Measurements from ENCODE around the gene NRAS. TPM values are rescaled to one million over a fixed set of nuclear protein-coding genes. Genes with fewer than 3 reads are reported as not detected.

NRAS gene
- total RNA-seq, 1 donor from 2014 or later, result 31.8 TPM

- H3K27ac ChIP-seq (ENCODE audit: low read depth, low read length), result peak overlapping the region; percentile 87
- peaks cover 24 to 40% (median 27%) of the 10 kb centered on the region in 3 donors for H3K36me3 ChIP-seq (ENCODE audit: control insufficient read depth in 3 of 3, insufficient read depth in 3 of 3, low read length in 3 of 3)
- H3K9ac ChIP-seq (ENCODE audit: low read depth in 1 of 3, low read length in 3 of 3), result peak overlapping the region; percentile 63 to 87 (median 65)
- no peaks in the 10 kb centered on the region for H3K9me3 ChIP-seq (ENCODE audit: control insufficient read depth in 3 of 3, low read length in 3 of 3)
- no peaks in the 10 kb centered on the region for H3K27me3 ChIP-seq (ENCODE audit: control insufficient read depth in 3 of 3, insufficient read depth in 3 of 3, low read length in 3 of 3)
- peak overlapping the region; percentile 78 to 85 (median 83) for H3K4me3 ChIP-seq (ENCODE audit: low read length in 3 of 3)
- H3K4me1 ChIP-seq (ENCODE audit: control insufficient read depth in 3 of 3, insufficient read depth in 3 of 3, low read length in 3 of 3), result peaks cover 14 to 36% (median 26%) of the 10 kb centered on the region in 3 donors
Measured at GRCh38 chr1:114670083-114671010, 46.2 kb downstream of the NRAS start.

- Histone ChIP-seq H3K9me3 (ENCODE audit: control insufficient read depth in 3 of 3, low read length in 3 of 3) (no peaks in the 10 kb centered on the region), H3K27me3 (ENCODE audit: control insufficient read depth in 3 of 3, insufficient read depth in 3 of 3, low read length in 3 of 3) (no peaks in the 10 kb centered on the region), H3K36me3 (ENCODE audit: control insufficient read depth in 3 of 3, insufficient read depth in 3 of 3, low read length in 3 of 3) (peaks cover 17 to 33% (median 22%) of the 10 kb centered on the region in 3 donors), H3K4me1 (ENCODE audit: control insufficient read depth in 3 of 3, insufficient read depth in 3 of 3, low read length in 3 of 3) (peaks cover 14 to 34% (median 25%) of the 10 kb centered on the region in 3 donors), H3K4me3 (ENCODE audit: low read length in 3 of 3) (peak within 1 kb of the TSS; percentile 78 to 85 (median 83)), H3K27ac (ENCODE audit: low read depth, low read length) (peak within 1 kb of the TSS; percentile 87), H3K9ac (ENCODE audit: low read depth in 1 of 3, low read length in 3 of 3) (peak within 1 kb of the TSS; percentile 71 to 89 (median 87))
Measured at GRCh38 chr1:114669562-114670082, 46.9 kb downstream of the NRAS start, which contains the start of gene DENND2C. Gene DENND2C, minus strand, starts transcription at chr1:114670049. Its CDS starts 44,065 bp downstream, at chr1:114625984.

- H3K4me1 ChIP-seq (ENCODE audit: control insufficient read depth in 3 of 3, insufficient read depth in 3 of 3, low read length in 3 of 3), result peaks cover 14 to 31% (median 25%) of the 10 kb centered on the region in 3 donors
- no peaks in the 10 kb centered on the region for H3K27me3 ChIP-seq (ENCODE audit: control insufficient read depth in 3 of 3, insufficient read depth in 3 of 3, low read length in 3 of 3)
- H3K9ac ChIP-seq (ENCODE audit: low read depth in 1 of 3, low read length in 3 of 3), result peak overlapping the region; percentile 71 to 89 (median 86)
- peak overlapping the region; percentile 87 for H3K27ac ChIP-seq (ENCODE audit: low read depth, low read length)
- H3K4me3 ChIP-seq (ENCODE audit: low read length in 3 of 3), result peak overlapping the region; percentile 78 to 85 (median 83)
- no peaks in the 10 kb centered on the region for H3K9me3 ChIP-seq (ENCODE audit: control insufficient read depth in 3 of 3, low read length in 3 of 3)
- H3K36me3 ChIP-seq (ENCODE audit: control insufficient read depth in 3 of 3, insufficient read depth in 3 of 3, low read length in 3 of 3), result peaks cover 12 to 26% (median 16%) of the 10 kb centered on the region in 3 donors
Measured at GRCh38 chr1:114668784-114669561, 47.6 kb downstream of the NRAS start.

GRCh38 chr1:114668373-114668772 lies 48.2 kb downstream of the NRAS start:
- Histone ChIP-seq H3K36me3 (ENCODE audit: control insufficient read depth in 3 of 3, insufficient read depth in 3 of 3, low read length in 3 of 3) (peaks cover 7 to 20% (median 12%) of the 10 kb centered on the region in 3 donors), H3K9ac (ENCODE audit: low read depth in 1 of 3, low read length in 3 of 3) (peak overlapping the region in 1 of 3 donors; percentile 86), H3K4me1 (ENCODE audit: control insufficient read depth in 3 of 3, insufficient read depth in 3 of 3, low read length in 3 of 3) (peaks cover 14 to 26% (median 25%) of the 10 kb centered on the region in 3 donors), H3K27ac (ENCODE audit: low read depth, low read length) (peak overlapping the region; percentile 87), H3K9me3 (ENCODE audit: control insufficient read depth in 3 of 3, low read length in 3 of 3) (no peaks in the 10 kb centered on the region), H3K27me3 (ENCODE audit: control insufficient read depth in 3 of 3, insufficient read depth in 3 of 3, low read length in 3 of 3) (no peaks in the 10 kb centered on the region), H3K4me3 (ENCODE audit: low read length in 3 of 3) (peak overlapping the region in 1 of 3 donors; percentile 9)

- H3K4me3 ChIP-seq (ENCODE audit: low read length in 3 of 3), result no peak overlapping the region
- H3K27ac ChIP-seq (ENCODE audit: low read depth, low read length), result no peak overlapping the region
- H3K9ac ChIP-seq (ENCODE audit: low read depth in 1 of 3, low read length in 3 of 3), result no peak overlapping the region
- H3K9me3 ChIP-seq (ENCODE audit: control insufficient read depth in 3 of 3, low read length in 3 of 3), result no peaks in the 10 kb centered on the region
- peaks cover 13 to 19% (median 19%) of the 10 kb centered on the region in 3 donors for H3K4me1 ChIP-seq (ENCODE audit: control insufficient read depth in 3 of 3, insufficient read depth in 3 of 3, low read length in 3 of 3)
- no peaks in the 10 kb centered on the region for H3K27me3 ChIP-seq (ENCODE audit: control insufficient read depth in 3 of 3, insufficient read depth in 3 of 3, low read length in 3 of 3)
- peaks cover 4 to 7% (median 5%) of the 10 kb centered on the region in 3 donors for H3K36me3 ChIP-seq (ENCODE audit: control insufficient read depth in 3 of 3, insufficient read depth in 3 of 3, low read length in 3 of 3)
Measured at GRCh38 chr1:114666954-114667353, 49.6 kb downstream of the NRAS start.

GRCh38 chr1:114660238-114660637 lies 56.3 kb downstream of the NRAS start:
- Histone ChIP-seq H3K27ac (ENCODE audit: low read depth, low read length) (no peak overlapping the region), H3K4me1 (ENCODE audit: control insufficient read depth in 3 of 3, insufficient read depth in 3 of 3, low read length in 3 of 3) (no peaks in the 10 kb centered on the region), H3K36me3 (ENCODE audit: control insufficient read depth in 3 of 3, insufficient read depth in 3 of 3, low read length in 3 of 3) (peaks cover 0 to 8% (median 0%) of the 10 kb centered on the region in 3 donors), H3K4me3 (ENCODE audit: low read length in 3 of 3) (no peak overlapping the region), H3K27me3 (ENCODE audit: control insufficient read depth in 3 of 3, insufficient read depth in 3 of 3, low read length in 3 of 3) (no peaks in the 10 kb centered on the region), H3K9me3 (ENCODE audit: control insufficient read depth in 3 of 3, low read length in 3 of 3) (no peaks in the 10 kb centered on the region), H3K9ac (ENCODE audit: low read depth in 1 of 3, low read length in 3 of 3) (no peak overlapping the region)

Small RNA genes lying within 50 kb of the gene (small RNA-seq; reads per million reads assigned to genes)
- not detected for gene RN7SL432P
- gene RNY1P13, result 0.19 reads per million

Other genes with a start within 250 kb of the NRAS start
- 21.4 TPM for gene TRIM33, start 205.6 kb downstream of the NRAS start, total RNA-seq
- gene BCAS2, start 135.2 kb downstream of the NRAS start, total RNA-seq, result 11.0 TPM
- gene DENND2C, start 46.7 kb downstream of the NRAS start, total RNA-seq, result 7.8 TPM
- gene AMPD1, start 21.2 kb downstream of the NRAS start, total RNA-seq, result 40.7 TPM
- gene CSDE1, start 41.2 kb upstream of the NRAS start, total RNA-seq, result 657 TPM
- 27.7 TPM for gene SIKE1, start 63.9 kb upstream of the NRAS start, total RNA-seq
- gene SYCP1, start 138.1 kb upstream of the NRAS start, total RNA-seq, result not detected